Measurements from ENCODE around the gene EIF4E. TPM values are rescaled to one million over a fixed set of nuclear protein-coding genes. Genes with fewer than 3 reads are reported as not detected.

The EIF4E gene
- total and polyA plus RNA-seq, 2 of the 4 experiments (the other 2 are of a cell fraction): 80.4 to 113 TPM

DNA sequence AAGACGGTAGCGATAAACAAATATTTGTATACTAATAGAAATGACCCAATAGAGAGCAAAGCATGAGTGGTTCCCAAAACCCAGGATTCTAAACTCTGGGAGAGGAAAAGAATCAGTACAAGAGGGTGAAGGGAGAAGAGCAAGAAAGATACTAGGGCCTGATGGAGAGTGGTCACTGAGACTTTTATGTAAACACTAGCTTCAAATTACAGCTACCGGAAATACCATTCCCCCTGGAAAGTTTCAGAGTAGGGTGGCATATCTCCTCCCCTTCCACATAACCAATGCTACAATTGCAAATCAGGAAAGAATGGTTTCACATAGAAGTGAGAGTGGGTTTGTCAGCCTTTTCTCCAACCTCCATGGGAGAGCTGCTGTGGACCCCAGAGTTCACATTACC is 77.1 kb downstream of the EIF4E start:
- H2AK9ac ChIP-seq (replicated peaks; ENCODE audit: low read depth, low read length, poor library complexity): no peak overlapping the region
- H2BK15ac ChIP-seq (ENCODE audit: low read depth, low read length): peak overlapping the region; percentile 23; the same call in 1 of the 3 replicates
- H3K4me3 ChIP-seq (ENCODE audit: insufficient read depth, low read depth, low read length): no peak overlapping the region
- H3K9me1 ChIP-seq (ENCODE audit: insufficient read depth, low read length): no peaks in the 10 kb centered on the region
- peak overlapping the region in 1 of 2 experiments; percentile 70; a peak in 2 of 4 replicates for H4K8ac ChIP-seq (ENCODE audit: low read depth in 2 of 2, low read length in 2 of 2)
- H3K56ac ChIP-seq (ENCODE audit: extremely low read depth, insufficient read depth, low read length): no peak overlapping the region
- intact Hi-C loops (cut with micrococcal nuclease) (loop anchor here (2.0 to 10.0 kb wide), 2 partner anchors 387 to 701 kb away; no protein-coding TSS in a partner anchor), in situ Hi-C loops (cut with MboI; ENCODE audit: low sequenced_read_pairs) (no loop called here), dilution Hi-C loops (cut with HindIII; ENCODE audit: low sequenced_read_pairs, unreplicated experiment) (no loop called here)
- no peaks in the 10 kb centered on the region for H3K79me1 ChIP-seq (ENCODE audit: low read depth in 1 of 2, low read length in 2 of 2)
- no peak overlapping the region for H2AK5ac ChIP-seq (ENCODE audit: low read depth, low read length)
- H2BK120ac ChIP-seq (ENCODE audit: low read depth, low read length): peak overlapping the region; percentile 42
- H3K36me3 ChIP-seq (ENCODE audit: control insufficient read depth, insufficient read depth, low read length): no peaks in the 10 kb centered on the region
- DNase-seq: peak; percentile 64
- H2BK5ac ChIP-seq (ENCODE audit: low read depth, low read length, poor library complexity, severe bottlenecking): peak overlapping the region; percentile 63
- no peak overlapping the region; the same call in 1 of the 2 replicates for H4K5ac ChIP-seq (ENCODE audit: low read depth, low read length)
- no peak overlapping the region for H4K91ac ChIP-seq (ENCODE audit: insufficient read depth, low read depth, low read length)
- ATAC-seq (ENCODE audit: low read depth): peak; percentile 85
- TF ChIP-seq SMC3 (IDR thresholded peaks at IDR 0.05; ENCODE audit: low read depth, low read length) (no peak), RAD21 (IDR thresholded peaks at IDR 0.05; ENCODE audit: low read length) (no peak), CEBPB (IDR thresholded peaks at IDR 0.05; ENCODE audit: low read depth, low read length) (no peak), POLR2A (IDR thresholded peaks at IDR 0.05; ENCODE audit: low read depth, low read length) (no peak), CHD1 (IDR thresholded peaks at IDR 0.05; ENCODE audit: low read depth, low read length) (no peak), CTCF (conservative IDR thresholded peaks at IDR 0.05; ENCODE audit: low read depth, low read length) (no peak), ELK1 (IDR thresholded peaks at IDR 0.05; ENCODE audit: borderline replicate concordance, low read depth, low read length) (no peak), MXI1 (IDR thresholded peaks at IDR 0.05; ENCODE audit: borderline replicate concordance, low read depth, low read length) (no peak), MAFK (IDR thresholded peaks at IDR 0.05; ENCODE audit: low read depth, low read length) (no peak), FOS (IDR thresholded peaks at IDR 0.05; ENCODE audit: low read depth, low read length) (no peak), RFX5 (IDR thresholded peaks at IDR 0.05; ENCODE audit: low read depth, low read length) (no peak), MAZ (IDR thresholded peaks at IDR 0.05; ENCODE audit: borderline replicate concordance, low read depth, low read length) (no peak), BHLHE40 (IDR thresholded peaks at IDR 0.05; ENCODE audit: low read depth, low read length) (no peak), RCOR1 (IDR thresholded peaks at IDR 0.05; ENCODE audit: insufficient replicate concordance, low read length) (no peak)
- TF ChIP-seq, protein P1, sequence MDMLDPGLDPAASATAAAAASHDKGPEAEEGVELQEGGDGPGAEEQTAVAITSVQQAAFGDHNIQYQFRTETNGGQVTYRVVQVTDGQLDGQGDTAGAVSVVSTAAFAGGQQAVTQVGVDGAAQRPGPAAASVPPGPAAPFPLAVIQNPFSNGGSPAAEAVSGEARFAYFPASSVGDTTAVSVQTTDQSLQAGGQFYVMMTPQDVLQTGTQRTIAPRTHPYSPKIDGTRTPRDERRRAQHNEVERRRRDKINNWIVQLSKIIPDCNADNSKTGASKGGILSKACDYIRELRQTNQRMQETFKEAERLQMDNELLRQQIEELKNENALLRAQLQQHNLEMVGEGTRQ (IDR thresholded peaks at IDR 0.05; ENCODE audit: low read depth, low read length): no peak
- peak overlapping the region; percentile 28; the same call in 1 of the 2 replicates for H3K4me2 ChIP-seq (ENCODE audit: low read depth, low read length)
- no peaks in the 10 kb centered on the region for H3K9me3 ChIP-seq (ENCODE audit: control insufficient read depth, insufficient read depth, low read length)
- peak overlapping the region; percentile 30 for H2BK20ac ChIP-seq (ENCODE audit: low read depth, low read length)
- POLR2A ChIA-PET (ENCODE audit: unreplicated experiment): no interaction called here
- H3K4me1 ChIP-seq (ENCODE audit: control insufficient read depth, insufficient read depth, low read length): peaks cover 4% of the 10 kb centered on the region; the same call in 1 of the 2 replicates
- H3K27me3 ChIP-seq (ENCODE audit: control insufficient read depth, insufficient read depth, low read length): no peaks in the 10 kb centered on the region
- no peak overlapping the region for H3K23ac ChIP-seq (ENCODE audit: low read depth, low read length)
- peak overlapping the region; percentile 67 for H2AFZ ChIP-seq (replicated peaks; ENCODE audit: low read length, poor library complexity)
- WGBS, 2 experiments (ENCODE audit: extremely low coverage in 2 of 2, insufficient read length in 1 of 2): 100% methylated on average over 2 of the region's 3 CpGs; no CpG with 5 or more reads in 1 of the 2 experiments
- no TSS peak for BruUV-seq (replicated peaks)
- CTCF ChIA-PET: no interaction called here
- H3K27ac ChIP-seq (ENCODE audit: insufficient read depth, low read length): no peak overlapping the region
- H3K14ac ChIP-seq (replicated peaks; ENCODE audit: low read depth, low read length): peak overlapping the region; percentile 37
- peak overlapping the region; percentile 12 for H3K4ac ChIP-seq (ENCODE audit: low read depth, low read length)
- no peak overlapping the region for H3K9ac ChIP-seq (ENCODE audit: low read depth, low read length)
- no peaks in the 10 kb centered on the region for H4K20me1 ChIP-seq (ENCODE audit: insufficient read depth, low read length)
- H3K18ac ChIP-seq (ENCODE audit: low read depth, low read length): no peak overlapping the region

Data from IMR-90 (cell line).